Measurements from ENCODE around the gene CFAP57.

- TF ChIP-seq SP2 (IDR thresholded peaks at IDR 0.05; ENCODE audit: low read length) (no peak), POLR2A (IDR thresholded peaks at IDR 0.05; ENCODE audit: control extremely low read depth in 1 of 2, low read depth in 2 of 2, low read length in 2 of 2) (no peak), RNF2 (IDR thresholded peaks at IDR 0.05; ENCODE audit: borderline replicate concordance, low read depth, low read length, missing control alignments, poor library complexity, severe bottlenecking) (no peak), CTCF (IDR thresholded peaks at IDR 0.05; ENCODE audit: control extremely low read depth in 1 of 3, insufficient read depth in 1 of 3, low read depth in 1 of 3, low read length in 3 of 3) (no peak)
These were observed 62.1 kb downstream of the CFAP57 start for GRCh38 chr1:43234267-43234666.

All from H1 (cell line).